Activated CD4-positive, alpha-beta T cell treated with anti-CD3 and anti-CD28 coated beads, Interleukin-2, Interleukin-4, amounts not matched to agents 100 ng/mL and 50 ng/mL, durations not matched to agents 16 hours and 8 hours (primary cell): Measurements from ENCODE around the gene MAJIN.

Experiments used
- DNase-seq: peaks from one replicate; pipeline ENCODE4 v3.0.0-alpha.2; 2020; ENCODE audit warnings: low spot score

The MAJIN gene

DNA sequence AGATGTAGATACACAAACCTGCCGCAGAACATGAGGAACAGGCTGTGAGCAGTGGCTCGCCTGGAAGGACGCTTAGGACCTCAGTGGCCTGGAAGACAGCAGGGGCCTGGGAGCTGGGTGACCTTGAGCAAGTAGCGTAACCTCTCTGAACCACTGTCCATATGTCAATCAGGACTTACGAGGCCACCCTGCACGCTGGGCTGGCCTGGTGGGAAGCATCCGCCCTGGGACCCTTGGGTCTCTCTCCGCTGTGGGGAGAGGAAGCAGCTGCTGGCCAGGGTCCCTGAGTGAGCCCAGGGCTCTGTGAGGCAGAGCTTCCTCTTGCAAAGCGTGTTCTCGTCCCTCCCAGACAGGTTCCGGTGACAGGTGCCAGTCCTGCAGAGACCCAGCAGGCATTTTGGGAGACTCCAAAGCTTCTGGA is 79.5 kb downstream of the MAJIN start:
- DNase-seq, result no peak

DNA sequence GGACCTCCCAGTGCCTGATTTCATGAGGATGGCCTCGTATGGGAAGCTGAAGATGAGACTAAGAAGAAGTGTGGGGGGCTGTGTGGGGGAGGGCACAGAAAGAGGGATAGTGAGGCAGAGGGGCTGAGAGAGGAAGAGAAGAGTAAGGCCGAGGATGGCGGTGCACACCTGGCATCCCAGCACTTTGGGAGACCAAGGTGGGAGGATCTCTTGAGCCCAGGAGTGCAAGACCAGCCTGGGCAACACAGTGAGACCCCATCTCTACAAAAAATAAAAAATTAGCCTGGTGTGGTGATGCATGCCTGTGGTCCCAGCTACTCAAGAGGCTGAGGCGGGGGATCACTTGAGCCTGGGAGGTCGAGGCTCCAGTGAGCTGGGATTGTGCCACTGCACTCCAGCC is 80.0 kb downstream of the MAJIN start:
- no peak for DNase-seq

GRCh38 chr11:64891215-64891848 is 80.6 kb downstream of the MAJIN start:
- DNase-seq, result no peak

DNA sequence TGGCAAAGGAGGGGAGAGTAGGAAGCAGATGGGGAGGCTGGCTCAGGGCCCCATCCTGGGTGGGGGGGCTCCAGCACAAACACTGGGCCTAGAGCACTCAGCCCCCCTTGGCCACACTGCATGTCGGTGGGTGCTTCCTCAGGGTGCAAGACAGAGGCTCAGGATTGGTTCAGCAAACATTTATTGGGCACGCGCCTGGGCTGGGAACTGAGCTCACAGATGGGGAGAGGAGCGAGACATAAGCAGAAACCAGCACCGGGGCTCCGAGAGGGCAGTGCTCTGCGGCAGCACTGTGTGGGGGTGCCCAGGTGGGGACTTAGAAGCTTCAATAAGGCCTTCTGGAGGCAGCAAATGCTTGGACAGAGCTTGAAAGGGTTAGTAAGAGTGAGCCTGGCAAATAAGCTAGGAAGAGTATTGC is 81.4 kb downstream of the MAJIN start:
- no peak for DNase-seq

DNA sequence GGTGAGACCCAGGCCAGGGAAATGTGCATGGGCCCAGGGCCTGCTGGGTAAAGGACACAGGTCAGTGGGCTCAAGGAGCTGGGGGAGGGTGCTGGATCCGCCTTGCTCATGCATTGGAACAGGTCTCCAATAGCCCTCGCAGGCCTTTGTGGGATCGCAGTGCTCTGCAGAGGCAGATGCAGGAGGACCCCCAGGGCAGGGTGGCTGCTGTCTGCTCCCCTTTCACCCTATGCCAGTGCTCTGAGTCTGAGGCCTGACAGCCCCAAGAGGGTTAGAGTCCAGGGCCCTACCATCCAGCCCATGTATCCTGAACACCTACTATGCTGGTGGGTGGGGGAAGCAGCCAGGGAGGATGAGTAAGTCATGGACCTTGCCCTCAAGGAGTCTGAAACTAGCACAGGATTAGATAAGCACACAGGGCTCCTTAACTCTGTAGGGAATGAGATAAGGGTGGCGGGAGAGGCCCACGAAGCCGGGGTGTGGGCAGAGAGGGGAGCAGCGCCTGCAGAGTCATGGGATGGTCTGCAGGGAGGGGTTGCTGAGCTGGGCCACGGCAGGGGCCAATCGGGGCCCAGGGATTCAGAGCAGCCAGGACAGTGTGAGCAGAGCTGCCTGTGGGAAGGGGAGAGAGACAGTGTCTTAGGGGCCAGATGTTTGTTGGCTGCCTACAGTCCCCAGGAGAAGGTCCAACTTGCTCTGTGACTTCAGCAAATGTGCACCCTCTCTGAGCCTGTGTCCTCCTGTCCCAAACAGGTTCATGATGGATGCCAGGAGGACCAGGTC is 83.0 kb downstream of the MAJIN start:
- DNase-seq, result no peak

DNA sequence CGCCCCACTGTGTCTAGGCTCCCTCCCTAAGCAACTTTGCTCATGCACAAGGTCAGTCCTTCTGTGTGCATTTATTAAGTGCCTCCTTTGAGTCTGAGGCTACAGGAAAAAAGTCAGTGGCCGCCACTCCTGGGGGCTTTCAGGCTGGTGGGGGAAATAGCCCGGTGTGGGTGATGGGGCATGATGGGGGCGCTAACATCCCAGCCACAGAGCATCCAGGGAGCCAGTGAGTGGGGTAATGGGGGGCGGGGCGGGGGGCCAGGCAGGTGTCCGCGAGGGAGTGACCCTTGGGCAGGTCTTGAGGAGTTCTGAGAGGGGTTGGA is 83.5 kb downstream of the MAJIN start:
- DNase-seq, result no peak
